ENCODE measurements around the gene BTBD9.

The BTBD9 gene

GRCh38 chr6:38152620-38153019 is 487.1 kb downstream of the BTBD9 start:
- Histone ChIP-seq H3K4me1 (ENCODE audit: control insufficient read depth, low read length) (peaks cover 12% of the 10 kb centered on the region; the same call in 1 of the 2 replicates), H3K4me2 (ENCODE audit: low read length) (no peak overlapping the region), H3F3A (ENCODE audit: control insufficient read depth, insufficient read depth) (no peaks in the 10 kb centered on the region)

GRCh38 chr6:38151580-38152500 is 487.9 kb downstream of the BTBD9 start:
- Histone ChIP-seq H3K4me1 (ENCODE audit: control insufficient read depth, low read length) (peaks cover 12% of the 10 kb centered on the region; the same call in 1 of the 2 replicates), H3K4me2 (ENCODE audit: low read length) (no peak overlapping the region), H3K36me3 (ENCODE audit: control insufficient read depth, low read length) (no peaks in the 10 kb centered on the region), H3K9me2 (replicated peaks; ENCODE audit: control insufficient read depth, low read length) (no peaks in the 10 kb centered on the region), H3K79me2 (ENCODE audit: control insufficient read depth, low read length) (no peaks in the 10 kb centered on the region), H3K27me3 (ENCODE audit: control insufficient read depth, low read length) (no peaks in the 10 kb centered on the region), H4K20me1 (ENCODE audit: control insufficient read depth, insufficient read depth, low read depth, low read length) (no peaks in the 10 kb centered on the region), H3K4me3 (ENCODE audit: low read length) (no peak overlapping the region), H3F3A (ENCODE audit: control insufficient read depth, insufficient read depth) (no peaks in the 10 kb centered on the region), H3K27ac (ENCODE audit: low read depth, low read length) (no peak overlapping the region), H3K9me3 (ENCODE audit: control insufficient read depth, insufficient read depth, low read length) (no peaks in the 10 kb centered on the region)
- TF ChIP-seq CTCF (IDR thresholded peaks at IDR 0.05; ENCODE audit: low read depth, low read length, poor library complexity, severe bottlenecking) (no peak), EZH2phosphoT487 (IDR thresholded peaks at IDR 0.05; ENCODE audit: borderline replicate concordance, low read length) (no peak)

More at GRCh38 chr6:38152620-38153019, 487.1 kb downstream of the BTBD9 start:
- no peaks in the 10 kb centered on the region for H3K36me3 ChIP-seq (ENCODE audit: control insufficient read depth, low read length)
- H4K20me1 ChIP-seq (ENCODE audit: control insufficient read depth, insufficient read depth, low read depth, low read length): no peaks in the 10 kb centered on the region
- H3K4me3 ChIP-seq (ENCODE audit: low read length): no peak overlapping the region
- H3K27me3 ChIP-seq (ENCODE audit: control insufficient read depth, low read length): no peaks in the 10 kb centered on the region
- TF ChIP-seq EZH2phosphoT487 (IDR thresholded peaks at IDR 0.05; ENCODE audit: borderline replicate concordance, low read length) (no peak), CTCF (IDR thresholded peaks at IDR 0.05; ENCODE audit: low read depth, low read length, poor library complexity, severe bottlenecking) (no peak)
- H3K27ac ChIP-seq (ENCODE audit: low read depth, low read length): no peak overlapping the region
- no peaks in the 10 kb centered on the region for H3K9me3 ChIP-seq (ENCODE audit: control insufficient read depth, insufficient read depth, low read length)
- no peaks in the 10 kb centered on the region for H3K79me2 ChIP-seq (ENCODE audit: control insufficient read depth, low read length)
- no peaks in the 10 kb centered on the region for H3K9me2 ChIP-seq (replicated peaks; ENCODE audit: control insufficient read depth, low read length)

GRCh38 chr6:38150681-38151296 is 488.9 kb downstream of the BTBD9 start:
- no peak overlapping the region for H3K4me2 ChIP-seq (ENCODE audit: low read length)
- no peak overlapping the region for H3K4me3 ChIP-seq (ENCODE audit: low read length)
- H3K27ac ChIP-seq (ENCODE audit: low read depth, low read length): no peak overlapping the region
- no peaks in the 10 kb centered on the region for H3K27me3 ChIP-seq (ENCODE audit: control insufficient read depth, low read length)
- no peaks in the 10 kb centered on the region for H3K9me2 ChIP-seq (replicated peaks; ENCODE audit: control insufficient read depth, low read length)
- H3K4me1 ChIP-seq (ENCODE audit: control insufficient read depth, low read length): peaks cover 12% of the 10 kb centered on the region; the same call in 1 of the 2 replicates
- no peaks in the 10 kb centered on the region for H3K9me3 ChIP-seq (ENCODE audit: control insufficient read depth, insufficient read depth, low read length)
- TF ChIP-seq EZH2phosphoT487 (IDR thresholded peaks at IDR 0.05; ENCODE audit: borderline replicate concordance, low read length) (no peak), CTCF (IDR thresholded peaks at IDR 0.05; ENCODE audit: low read depth, low read length, poor library complexity, severe bottlenecking) (no peak)
- H4K20me1 ChIP-seq (ENCODE audit: control insufficient read depth, insufficient read depth, low read depth, low read length): no peaks in the 10 kb centered on the region
- no peaks in the 10 kb centered on the region for H3K79me2 ChIP-seq (ENCODE audit: control insufficient read depth, low read length)
- no peaks in the 10 kb centered on the region for H3K36me3 ChIP-seq (ENCODE audit: control insufficient read depth, low read length)
- H3F3A ChIP-seq (ENCODE audit: control insufficient read depth, insufficient read depth): no peaks in the 10 kb centered on the region

Data from DOHH2 (cell line).